ENCODE data around the gene MSTO1. TPM values are rescaled to one million over a fixed set of nuclear protein-coding genes. Genes with fewer than 3 reads are reported as not detected.
"Not testable (repeated sequence)": the region's sequence is repeated elsewhere in the genome, so short reads cannot be mapped to it uniquely, and the experiment has no call there.

Gene MSTO1
- total RNA-seq, 1 donor from 2014 or later, result 31.1 TPM

- DNase-seq (no peak), ATAC-seq (no peak)
- no peaks in the 10 kb centered on the region for H3K36me3 ChIP-seq
- no peaks in the 10 kb centered on the region for H3K27me3 ChIP-seq (ENCODE audit: low read depth)
- H3K27ac ChIP-seq, result no peak overlapping the region
- H3K9me3 ChIP-seq, result no peaks in the 10 kb centered on the region
- H3K4me3 ChIP-seq, result no peak overlapping the region
- no peak for TF ChIP-seq CTCF (IDR thresholded peaks at IDR 0.05)
- no peaks in the 10 kb centered on the region for H3K4me1 ChIP-seq
- intact Hi-C loops (cut with DNase I), result no loop called here
Observed at GRCh38 chr1:155622191-155622590, 12.2 kb downstream of the MSTO1 start.

DNA sequence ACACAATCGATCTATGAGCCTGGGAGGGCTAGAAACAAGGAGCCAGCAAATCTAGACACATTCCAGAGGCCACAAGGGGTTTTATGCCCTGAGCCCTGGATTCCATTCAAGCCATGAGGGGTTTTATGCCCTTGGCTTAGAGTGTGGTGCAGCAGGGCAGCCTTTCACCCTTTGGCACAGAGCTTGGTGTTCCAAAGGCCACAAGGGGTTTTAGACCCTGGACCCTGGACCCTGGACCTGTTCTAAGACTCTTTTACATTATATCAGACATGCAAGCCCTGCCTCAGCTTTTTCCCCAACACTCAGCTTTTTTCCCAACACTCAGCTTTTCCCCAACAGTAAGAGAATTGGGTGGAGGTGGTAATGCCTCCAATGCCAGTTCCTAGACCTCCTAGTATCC is 13.3 kb downstream of the MSTO1 start:
- intact Hi-C loops (cut with DNase I), result no loop called here
- Histone ChIP-seq H3K27me3 (ENCODE audit: low read depth) (no peaks in the 10 kb centered on the region), H3K36me3 (no peaks in the 10 kb centered on the region), H3K27ac (no peak overlapping the region), H3K9me3 (no peaks in the 10 kb centered on the region), H3K4me1 (no peaks in the 10 kb centered on the region), H3K4me3 (no peak overlapping the region)
- DNase-seq (no peak), ATAC-seq (no peak)
- no peak for TF ChIP-seq CTCF (IDR thresholded peaks at IDR 0.05)

- DNase-seq; H3K4me3 ChIP-seq; H3K9me3 ChIP-seq; H3K4me1 ChIP-seq; H3K27me3 ChIP-seq (ENCODE audit: low read depth); H3K27ac ChIP-seq; H3K36me3 ChIP-seq; ATAC-seq; intact Hi-C loops (cut with DNase I): not testable (repeated sequence)
Observed at GRCh38 chr1:155626428-155626827, 16.4 kb downstream of the MSTO1 start.

GRCh38 chr1:155636397-155637153 is 26.6 kb downstream of the MSTO1 start:
- peak overlapping the region; percentile 56 for H3K4me3 ChIP-seq
- intact Hi-C loops (cut with DNase I), result no loop called here
- peak overlapping the region; percentile 68 for H3K27ac ChIP-seq

DNA sequence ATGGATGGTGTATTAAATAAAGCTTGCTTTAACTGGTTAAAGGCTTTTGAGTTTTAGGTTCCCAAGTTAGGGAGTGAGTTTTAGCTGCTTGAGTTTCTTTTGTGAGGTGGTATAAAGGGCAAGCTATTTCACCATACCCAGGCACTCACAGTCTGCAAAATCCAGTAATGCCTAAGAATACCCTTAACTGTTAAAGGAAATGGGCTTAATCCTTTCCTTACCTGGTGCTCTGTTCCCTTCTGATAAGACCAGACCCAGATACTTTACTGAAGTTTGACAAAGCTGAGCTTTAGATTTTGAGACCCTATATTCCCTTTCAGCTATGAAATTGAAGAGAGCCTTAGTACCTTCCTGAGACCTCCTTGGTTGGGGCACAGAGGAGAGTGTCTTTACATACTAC is 30.3 kb downstream of the MSTO1 start:
- Histone ChIP-seq H3K9me3 (peaks cover 13% of the 10 kb centered on the region), H3K4me1 (peaks cover 12% of the 10 kb centered on the region), H3K27me3 (ENCODE audit: low read depth) (no peaks in the 10 kb centered on the region), H3K36me3 (no peaks in the 10 kb centered on the region), H3K4me3 (no peak overlapping the region), H3K27ac (no peak overlapping the region)
- ATAC-seq, result no peak
- DNase-seq, result no peak
- TF ChIP-seq CTCF (IDR thresholded peaks at IDR 0.05), result no peak
- intact Hi-C loops (cut with DNase I), result no loop called here

More at GRCh38 chr1:155636397-155637153, 26.6 kb downstream of the MSTO1 start:
- Histone ChIP-seq H3K4me1 (peaks cover 12% of the 10 kb centered on the region), H3K9me3 (no peaks in the 10 kb centered on the region), H3K27me3 (ENCODE audit: low read depth) (no peaks in the 10 kb centered on the region), H3K36me3 (no peaks in the 10 kb centered on the region)
- TF ChIP-seq CTCF (IDR thresholded peaks at IDR 0.05), result no peak
- ATAC-seq (peak; percentile 7 to 34), DNase-seq (no peak)

- intact Hi-C loops (cut with DNase I); H3K4me1 ChIP-seq; ATAC-seq; H3K36me3 ChIP-seq; H3K4me3 ChIP-seq; H3K27me3 ChIP-seq (ENCODE audit: low read depth); DNase-seq; H3K27ac ChIP-seq: not testable (repeated sequence)
- peaks cover 13% of the 10 kb centered on the region for H3K9me3 ChIP-seq
Observed at GRCh38 chr1:155642559-155643180, 32.7 kb downstream of the MSTO1 start.
